Body of pancreas (tissue), 4 donors: Measurements from ENCODE around the gene LRRFIP1. TPM values are rescaled to one million over a fixed set of nuclear protein-coding genes. Genes with fewer than 3 reads are reported as not detected.
"Not testable (repeated sequence)": the region's sequence is repeated elsewhere in the genome, so short reads cannot be mapped to it uniquely, and the experiment has no call there.

Experiments used
- ATAC-seq: fragments of 150-250 bp; one replicate; pipeline ENCODE4 v1.9.1; 2016
- DNase-seq, 4 donors: peaks; one replicate each; pipeline ENCODE4 v3.0.0-alpha.2; 2019
- H3K27ac ChIP-seq, 4 donors: fragments of 200-600 bp; sonication (generic); 1 replicate in 3 of 4; 2 replicates in 1 of 4; pipeline versions ENCODE4 v1.5.1 to v1.6.1; 2016 to 2019; ENCODE audit warnings: mild to moderate bottlenecking in 1 of 4, mixed read lengths in 1 of 4, moderate library complexity in 1 of 4
- H3K27me3 ChIP-seq, 2 donors: fragments of 200-600 bp; sonication (generic); one replicate each; pipeline ENCODE4 v1.6.0; 2016; ENCODE audit warnings: mild to moderate bottlenecking in 1 of 2
- H3K36me3 ChIP-seq, 2 donors: fragments of 200-600 bp; sonication (generic); replicated peaks in 1 of 2; 2 replicates each; pipeline ENCODE4 v1.5.1; 2016; ENCODE audit warnings: low read depth in 2 of 2; ENCODE audit not compliant: insufficient read depth in 1 of 2
- H3K4me1 ChIP-seq: fragments of 200-600 bp; sonication (generic); one replicate; pipeline ENCODE4 v1.6.0; 2016
- H3K4me3 ChIP-seq, 2 donors: fragments of 200-600 bp; sonication (generic); 1 replicate in 1 of 2; 2 replicates in 1 of 2; pipeline ENCODE4 v1.5.1; 2016 to 2019
- H3K9me3 ChIP-seq, 3 donors: fragments of 200-600 bp; sonication (generic); 1 replicate in 2 of 3; 2 replicates in 1 of 3; pipeline ENCODE4 v1.5.1; 2016
- CTCF ChIP-seq, 7 experiments: fragments of 450-650 bp in 4 of 7; fragments of 200-600 bp in 3 of 7; sonication (generic) in 3 of 7; IDR thresholded peaks; one replicate each; pipeline ENCODE4 v1.5.1; 2016 to 2019; ENCODE audit warnings: antibody characterized with exemption in 7 of 7
- POLR2A ChIP-seq, 3 donors: fragments of 450-650 bp; IDR thresholded peaks; one replicate each; pipeline ENCODE4 v1.6.1; 2016; ENCODE audit warnings: antibody characterized with exemption in 3 of 3, mild to moderate bottlenecking in 2 of 3
- WGBS, 2 donors: methylation state at CpG; one replicate each; pipeline ENCODE4 v1.1.5; 2017; 5-methylcytosine and 5-hydroxymethylcytosine counted together
- intact Hi-C: fragments of 100-400 bp; cut with DNase I; formaldehyde crosslinking; loops from one replicate; pipeline ENCODE4 v1.15.1; 2023
- total RNA-seq, 2 donors: library from RNA; depleted of rRNA; stranded (reverse); fragments of >200 nt; gene quantifications; one replicate each; pipeline ENCODE4 v1.1.0, GENCODE V29; 2016

The LRRFIP1 gene
- total RNA-seq, 2 donors from 2014 or later: 49.8 to 57.1 TPM

- DNase-seq (no peak), ATAC-seq (no peak)
- Histone ChIP-seq H3K36me3 (no peaks in the 10 kb centered on the region), H3K27ac (no peak overlapping the region), H3K27me3 (no peaks in the 10 kb centered on the region), H3K9me3 (no peaks in the 10 kb centered on the region), H3K4me1 (peaks cover 4% of the 10 kb centered on the region), H3K4me3 (no peak overlapping the region)
- intact Hi-C loops: no loop called here
- TF ChIP-seq CTCF (IDR thresholded peaks at IDR 0.05) (peak in 1 of 7 experiments; percentile 6), POLR2A (IDR thresholded peaks at IDR 0.05) (no peak)
- 67 to 96% methylated on average over 7 to 9 of the region's 11 CpGs for WGBS, 2 donors
Measured at GRCh38 chr2:237686659-237687136, 59.3 kb downstream of the LRRFIP1 start.

GRCh38 chr2:237688081-237688480 lies 60.7 kb downstream of the LRRFIP1 start:
- 93 to 94% methylated on average over 1 of the region's 1 CpG for WGBS, 2 donors
- ATAC-seq: no peak
- Histone ChIP-seq H3K4me1 (peaks cover 10% of the 10 kb centered on the region), H3K4me3 (no peak overlapping the region), H3K27ac (peak overlapping the region in 2 of 4 donors; percentile 36 to 66), H3K9me3 (no peaks in the 10 kb centered on the region), H3K36me3 (no peaks in the 10 kb centered on the region), H3K27me3 (no peaks in the 10 kb centered on the region)
- TF ChIP-seq CTCF (IDR thresholded peaks at IDR 0.05) (no peak), POLR2A (IDR thresholded peaks at IDR 0.05) (no peak)
- no peak for DNase-seq
- intact Hi-C loops: no loop called here

GRCh38 chr2:237688541-237688940 lies 61.2 kb downstream of the LRRFIP1 start:
- ATAC-seq, intact Hi-C loops, H3K9me3 ChIP-seq, H3K4me3 ChIP-seq, DNase-seq, H3K27ac ChIP-seq, H3K27me3 ChIP-seq, H3K36me3 ChIP-seq: not testable (repeated sequence)
- WGBS, 2 donors: 90 to 97% methylated on average over 6 of the region's 6 CpGs
- peaks cover 15% of the 10 kb centered on the region for H3K4me1 ChIP-seq

GRCh38 chr2:237689336-237690131 lies 62.1 kb downstream of the LRRFIP1 start:
- ATAC-seq: no peak
- TF ChIP-seq CTCF (IDR thresholded peaks at IDR 0.05) (no peak), POLR2A (IDR thresholded peaks at IDR 0.05) (no peak)
- intact Hi-C loops: no loop called here
- WGBS, 2 donors: 64 to 79% methylated on average over 4 to 6 of the region's 6 CpGs
- H3K27ac ChIP-seq: peak overlapping the region in 2 of 4 donors; percentile 31
- DNase-seq: peak in 2 of 4 donors; percentile 53 to 62
- no peaks in the 10 kb centered on the region for H3K9me3 ChIP-seq
- no peak overlapping the region for H3K4me3 ChIP-seq
- H3K36me3 ChIP-seq: no peaks in the 10 kb centered on the region
- peaks cover 25% of the 10 kb centered on the region for H3K4me1 ChIP-seq
- H3K27me3 ChIP-seq: no peaks in the 10 kb centered on the region

- ATAC-seq: peak; percentile 5
- DNase-seq: peak in 2 of 4 donors; percentile 38 to 49
- 52 to 70% methylated on average over 23 to 56 of the region's 78 CpGs for WGBS, 2 donors
- H3K27me3 ChIP-seq: no peaks in the 10 kb centered on the region
- intact Hi-C loops: no loop called here
- no peaks in the 10 kb centered on the region for H3K9me3 ChIP-seq
- no peaks in the 10 kb centered on the region for H3K36me3 ChIP-seq
- peak overlapping the region; percentile 56 to 84 (median 80) for H3K27ac ChIP-seq
- TF ChIP-seq POLR2A (IDR thresholded peaks at IDR 0.05) (peak in 2 of 3 donors; percentile 7 to 10), CTCF (IDR thresholded peaks at IDR 0.05) (no peak)
- H3K4me1 ChIP-seq: peaks cover 39% of the 10 kb centered on the region
- H3K4me3 ChIP-seq: peak overlapping the region in 1 of 2 donors; percentile 31
Measured at GRCh38 chr2:237691029-237691907, 63.9 kb downstream of the LRRFIP1 start.
